Activated naive CD4-positive, alpha-beta T cell treated with anti-CD3 and anti-CD28 coated beads, Interleukin-2, amount 50 U/mL, for 24 hours (primary cell): ENCODE data around the gene DAND5.
"Not testable (repeated sequence)": the region's sequence is repeated elsewhere in the genome, so short reads cannot be mapped to it uniquely, and the experiment has no call there.

Experiments
- H3K27ac Mint-ChIP-seq: one replicate; pipeline ENCODE4 v1.8.0; 2021; ENCODE audit warnings: mild to moderate bottlenecking, mixed read lengths
- H3K27me3 Mint-ChIP-seq: one replicate; pipeline ENCODE4 v1.8.0; 2021; ENCODE audit warnings: mixed read lengths
- H3K36me3 Mint-ChIP-seq: one replicate; pipeline ENCODE4 v1.8.0; 2021; ENCODE audit warnings: mixed read lengths
- H3K4me1 Mint-ChIP-seq: one replicate; pipeline ENCODE4 v1.8.0; 2021; ENCODE audit warnings: mixed read lengths
- H3K4me3 Mint-ChIP-seq: one replicate; pipeline ENCODE4 v1.8.0; 2021; ENCODE audit warnings: mild to moderate bottlenecking, mixed read lengths
- H3K9me3 Mint-ChIP-seq: one replicate; pipeline ENCODE4 v1.8.0; 2021; ENCODE audit warnings: mixed read lengths

The DAND5 gene

GRCh38 chr19:12953138-12953798 is 16.1 kb upstream of the DAND5 start:
- Mint-ChIP-seq H3K27me3 (no peaks in the 10 kb centered on the region), H3K27ac (no peak overlapping the region), H3K4me3 (no peak overlapping the region), H3K36me3 (peaks cover 8% of the 10 kb centered on the region), H3K4me1 (peaks cover 20% of the 10 kb centered on the region), H3K9me3 (no peaks in the 10 kb centered on the region)

DNA sequence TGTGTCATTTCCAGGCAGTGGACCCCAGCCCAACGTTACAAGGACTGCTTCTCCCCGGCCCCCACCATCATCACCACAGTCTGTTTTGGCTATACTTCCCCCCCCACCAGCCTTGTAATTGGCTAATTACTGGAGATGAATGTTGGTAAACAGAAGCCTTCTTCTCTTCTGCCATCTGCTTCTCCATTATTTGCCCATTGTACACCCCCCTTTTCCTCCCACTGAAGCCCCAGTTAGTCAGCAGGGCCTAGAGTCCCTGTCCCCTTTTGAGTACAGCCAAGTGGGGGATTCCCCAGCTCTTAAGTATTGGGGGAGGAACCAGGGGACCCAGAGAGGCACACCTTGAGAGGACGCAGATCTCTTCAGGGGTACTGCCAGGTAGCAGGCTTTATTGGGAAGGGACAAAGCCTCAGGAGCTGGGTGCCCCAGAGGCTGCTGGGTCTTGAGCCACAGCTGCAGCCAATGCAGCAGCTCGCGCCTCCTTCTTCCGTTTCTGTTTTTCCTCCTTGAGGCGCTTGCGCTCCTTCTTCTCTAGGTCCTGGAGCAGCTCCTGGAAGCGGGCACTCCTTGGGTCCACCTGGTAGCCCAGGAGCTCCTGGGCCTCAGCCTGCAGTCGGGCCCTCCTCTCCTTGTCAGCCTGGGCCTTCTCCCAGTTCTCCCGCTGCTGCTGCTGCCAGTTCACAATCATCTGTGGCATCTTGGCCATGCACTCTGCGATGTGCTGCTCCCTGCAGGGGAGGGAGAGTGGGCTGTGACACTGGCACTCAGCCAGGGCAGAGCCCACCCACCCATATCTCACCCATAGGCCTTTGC is 15.4 kb upstream of the DAND5 start:
- Mint-ChIP-seq H3K9me3 (no peaks in the 10 kb centered on the region), H3K27me3 (no peaks in the 10 kb centered on the region), H3K27ac (peak overlapping the region; percentile 47), H3K4me3 (peak overlapping the region; percentile 43), H3K4me1 (peaks cover 20% of the 10 kb centered on the region), H3K36me3 (peaks cover 8% of the 10 kb centered on the region)

- Mint-ChIP-seq H3K36me3 (peaks cover 8% of the 10 kb centered on the region), H3K27me3 (no peaks in the 10 kb centered on the region), H3K27ac (peak overlapping the region; percentile 47), H3K4me3 (peak overlapping the region; percentile 43), H3K9me3 (no peaks in the 10 kb centered on the region), H3K4me1 (peaks cover 20% of the 10 kb centered on the region)
These were observed 14.8 kb upstream of the DAND5 start for GRCh38 chr19:12954612-12954962.

- H3K36me3 Mint-ChIP-seq: not testable (repeated sequence)
- peaks cover 20% of the 10 kb centered on the region for H3K4me1 Mint-ChIP-seq
These were observed 13.8 kb upstream of the DAND5 start for GRCh38 chr19:12955575-12955974.

GRCh38 chr19:12955996-12956395 is 13.4 kb upstream of the DAND5 start:
- Mint-ChIP-seq H3K27me3 (no peaks in the 10 kb centered on the region), H3K9me3 (no peaks in the 10 kb centered on the region), H3K4me1 (peaks cover 20% of the 10 kb centered on the region), H3K36me3 (peaks cover 3% of the 10 kb centered on the region), H3K27ac (peak overlapping the region; percentile 92), H3K4me3 (peak overlapping the region; percentile 81)

More at GRCh38 chr19:12955575-12955974, 13.8 kb upstream of the DAND5 start:
- H3K4me3 Mint-ChIP-seq: peak overlapping the region; percentile 81
- peak overlapping the region; percentile 92 for H3K27ac Mint-ChIP-seq
- not testable (repeated sequence) for H3K27me3 Mint-ChIP-seq, H3K9me3 Mint-ChIP-seq

DNA sequence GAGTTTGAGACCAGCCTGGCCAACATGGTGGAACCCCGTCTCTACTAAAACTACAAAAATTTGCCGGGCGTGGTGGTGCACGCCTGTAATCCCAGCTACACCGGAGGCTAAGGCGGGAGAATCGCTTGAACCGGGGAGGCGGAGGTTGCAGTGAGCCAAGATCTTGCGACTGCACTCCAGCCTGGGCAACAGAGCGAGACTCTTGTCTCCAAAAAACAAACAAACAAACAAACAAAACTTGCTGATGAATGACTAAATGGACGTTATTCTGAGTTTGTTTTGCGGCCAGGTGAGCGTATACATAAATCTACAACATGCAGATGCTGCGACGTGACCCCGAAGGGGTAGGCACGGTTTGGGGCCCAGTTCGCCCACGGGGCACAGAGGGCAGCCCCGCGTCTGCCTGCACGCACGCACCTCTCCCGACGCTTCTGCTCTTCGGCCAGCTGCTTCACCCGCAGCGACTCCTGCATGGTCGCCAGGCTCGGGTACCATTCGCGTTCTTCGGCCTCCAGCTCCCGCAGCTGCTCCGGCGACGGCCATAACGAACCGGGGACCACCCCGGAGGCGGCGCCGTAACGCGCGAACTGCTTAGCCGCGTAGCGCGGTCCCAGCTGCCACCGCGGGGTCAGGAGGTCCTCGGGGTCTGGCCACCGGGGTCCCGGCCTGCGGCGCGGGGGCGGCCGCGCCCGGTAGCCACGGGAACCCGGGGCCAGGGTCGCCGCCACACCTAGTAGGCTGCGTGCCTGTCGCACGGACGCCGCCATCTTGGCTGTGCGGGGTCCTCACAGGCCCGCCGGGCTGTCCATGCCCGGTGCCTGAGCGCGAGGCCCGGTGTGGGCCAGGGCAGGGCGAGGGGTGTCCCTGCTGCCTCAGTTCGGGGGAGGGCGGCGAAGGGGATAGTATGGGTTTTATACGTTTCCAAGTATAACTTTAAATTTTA is 12.7 kb upstream of the DAND5 start, which contains the start of gene GADD45GIP1:
GADD45GIP1 (minus strand) TSS at position 778 of the 943 bp plus-strand sequence; CDS start at position 767, 11 bp downstream.
- no peaks in the 10 kb centered on the region for H3K9me3 Mint-ChIP-seq

GRCh38 chr19:12957389-12957952 is 11.9 kb upstream of the DAND5 start:
- H3K27me3 Mint-ChIP-seq, H3K9me3 Mint-ChIP-seq, H3K36me3 Mint-ChIP-seq: not testable (repeated sequence)
- H3K4me3 Mint-ChIP-seq: peak overlapping the region; percentile 91
- peak overlapping the region; percentile 96 for H3K27ac Mint-ChIP-seq
- H3K4me1 Mint-ChIP-seq: peaks cover 20% of the 10 kb centered on the region

More for the DNA sequence above, 12.7 kb upstream of the DAND5 start, which contains the start of gene GADD45GIP1:
- Mint-ChIP-seq H3K4me3 (peak within 1 kb of the TSS; percentile 91), H3K36me3 (peaks cover 2% of the 10 kb centered on the region), H3K27ac (peak within 1 kb of the TSS; percentile 96), H3K27me3 (no peaks in the 10 kb centered on the region), H3K4me1 (peaks cover 20% of the 10 kb centered on the region)

GRCh38 chr19:12959481-12959880 is 9.9 kb upstream of the DAND5 start:
- H3K27me3 Mint-ChIP-seq: peaks cover 2% of the 10 kb centered on the region
- H3K36me3 Mint-ChIP-seq: no peaks in the 10 kb centered on the region
- peaks cover 17% of the 10 kb centered on the region for H3K4me1 Mint-ChIP-seq
- no peaks in the 10 kb centered on the region for H3K9me3 Mint-ChIP-seq
- no peak overlapping the region for H3K27ac Mint-ChIP-seq
- no peak overlapping the region for H3K4me3 Mint-ChIP-seq

- no peaks in the 10 kb centered on the region for H3K9me3 Mint-ChIP-seq
- H3K36me3 Mint-ChIP-seq: no peaks in the 10 kb centered on the region
- peak overlapping the region; percentile 47 for H3K27ac Mint-ChIP-seq
- peak overlapping the region; percentile 92 for H3K4me3 Mint-ChIP-seq
- H3K4me1 Mint-ChIP-seq: peaks cover 8% of the 10 kb centered on the region
- peaks cover 2% of the 10 kb centered on the region for H3K27me3 Mint-ChIP-seq
These were observed 4.2 kb upstream of the DAND5 start for GRCh38 chr19:12965017-12965811.

- peaks cover 14% of the 10 kb centered on the region for H3K4me1 Mint-ChIP-seq
- H3K4me3 Mint-ChIP-seq: no peak overlapping the region
- no peak overlapping the region for H3K27ac Mint-ChIP-seq
These were observed 3.6 kb upstream of the DAND5 start for GRCh38 chr19:12965812-12966135.

GRCh38 chr19:12967907-12968306 is 1.5 kb upstream of the DAND5 start:
- H3K27ac Mint-ChIP-seq: no peak overlapping the region
- H3K36me3 Mint-ChIP-seq: no peaks in the 10 kb centered on the region
- peaks cover 2% of the 10 kb centered on the region for H3K27me3 Mint-ChIP-seq
- no peak overlapping the region for H3K4me3 Mint-ChIP-seq
- H3K4me1 Mint-ChIP-seq: peaks cover 14% of the 10 kb centered on the region
- no peaks in the 10 kb centered on the region for H3K9me3 Mint-ChIP-seq

More at GRCh38 chr19:12965812-12966135, 3.6 kb upstream of the DAND5 start:
- Mint-ChIP-seq H3K27me3 (peaks cover 2% of the 10 kb centered on the region), H3K9me3 (no peaks in the 10 kb centered on the region), H3K36me3 (no peaks in the 10 kb centered on the region)

DNA sequence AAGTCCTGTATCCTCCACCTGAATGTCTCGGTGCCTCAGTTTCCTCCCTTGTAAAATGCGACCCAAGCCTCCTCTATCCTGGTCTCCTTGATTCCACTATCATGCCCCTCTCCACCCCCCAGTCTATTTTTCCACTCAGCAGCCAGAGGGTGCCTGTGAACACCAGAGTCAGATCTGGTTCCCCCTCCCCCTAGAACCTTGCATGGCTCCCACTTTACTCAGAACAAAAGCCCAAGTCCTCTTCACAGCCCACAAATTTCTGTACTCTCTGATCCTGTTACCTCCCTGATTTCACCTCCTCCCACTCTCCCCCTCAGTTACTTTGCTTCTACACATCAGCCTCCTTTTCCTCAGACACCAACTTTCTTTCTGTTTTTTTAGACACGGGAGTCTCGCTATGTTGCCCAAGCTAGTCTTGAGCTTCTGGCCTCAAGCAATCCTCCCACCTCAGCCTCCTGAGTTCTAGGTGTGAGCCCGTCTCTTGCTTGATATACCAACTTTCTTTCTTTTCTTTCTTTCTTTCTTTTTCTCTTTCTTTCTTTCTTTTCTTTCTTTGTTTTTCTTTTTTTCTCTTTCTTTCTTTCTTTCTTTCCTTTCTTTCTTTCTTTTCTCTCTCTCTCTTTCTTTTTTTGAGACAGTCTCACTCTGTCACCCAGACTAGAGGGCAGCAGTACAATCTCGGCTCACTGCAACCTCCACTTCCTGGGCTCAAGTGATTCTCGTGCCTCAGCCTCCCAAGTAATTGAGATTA is 869 bp downstream of the DAND5 start:
- Mint-ChIP-seq H3K4me1 (peaks cover 10% of the 10 kb centered on the region), H3K9me3 (no peaks in the 10 kb centered on the region), H3K27me3 (no peaks in the 10 kb centered on the region), H3K36me3 (no peaks in the 10 kb centered on the region), H3K4me3 (no peak overlapping the region), H3K27ac (peak overlapping the region; percentile 18)

- H3K4me1 Mint-ChIP-seq: peaks cover 13% of the 10 kb centered on the region
- H3K36me3 Mint-ChIP-seq: no peaks in the 10 kb centered on the region
- peak overlapping the region; percentile 23 for H3K27ac Mint-ChIP-seq
- H3K4me3 Mint-ChIP-seq: no peak overlapping the region
- peaks cover 7% of the 10 kb centered on the region for H3K27me3 Mint-ChIP-seq
- no peaks in the 10 kb centered on the region for H3K9me3 Mint-ChIP-seq
These were observed 3.9 kb downstream of the DAND5 start for GRCh38 chr19:12973236-12973635.
